Hepatocyte (in vitro differentiated cells): ENCODE results near the gene PPA2.

Experiments used
- CTCF ChIP-seq: fragments of 200-600 bp; sonication (generic); IDR thresholded peaks from 2 replicates; pipeline ENCODE4 v1.5.1; 2016; ENCODE audit warnings: antibody characterized with exemption, mild to moderate bottlenecking; ENCODE audit not compliant: poor library complexity
- EZH2 ChIP-seq: fragments of 200-600 bp; sonication (generic); IDR thresholded peaks from 2 replicates; pipeline ENCODE4 v1.6.1; 2016; ENCODE audit warnings: antibody characterized with exemption, mild to moderate bottlenecking, borderline replicate concordance
- EZH2phosphoT487 ChIP-seq: fragments of 200-600 bp; sonication (generic); IDR thresholded peaks from one replicate; pipeline ENCODE4 v1.6.1; 2018; ENCODE audit warnings: antibody characterized with exemption, mild to moderate bottlenecking, low read depth, moderate library complexity; ENCODE audit not compliant: unreplicated experiment, severe bottlenecking

- no peak for TF ChIP-seq CTCF
- TF ChIP-seq EZH2: no peak
- TF ChIP-seq EZH2phosphoT487: no peak
Observed at GRCh38 chr4:105373324-105373723, 100.5 kb downstream of the PPA2 start.
